SK-N-SH (cell line): ENCODE data around the gene KCNQ5.

ENCODE experiments used
- RAD21 ChIP-seq: IDR thresholded peaks from 2 replicates; pipeline ENCODE4 v1.6.1; 2012; ENCODE audit warnings: mild to moderate bottlenecking, low read length
- TF ChIP-seq, protein P1 (sequence below): fragments of 200-600 bp; sonication (generic); IDR thresholded peaks from 2 replicates; pipeline ENCODE4 v1.6.1; 2017; ENCODE audit warnings: antibody characterized with exemption, mild to moderate bottlenecking, moderate library complexity

DNA sequence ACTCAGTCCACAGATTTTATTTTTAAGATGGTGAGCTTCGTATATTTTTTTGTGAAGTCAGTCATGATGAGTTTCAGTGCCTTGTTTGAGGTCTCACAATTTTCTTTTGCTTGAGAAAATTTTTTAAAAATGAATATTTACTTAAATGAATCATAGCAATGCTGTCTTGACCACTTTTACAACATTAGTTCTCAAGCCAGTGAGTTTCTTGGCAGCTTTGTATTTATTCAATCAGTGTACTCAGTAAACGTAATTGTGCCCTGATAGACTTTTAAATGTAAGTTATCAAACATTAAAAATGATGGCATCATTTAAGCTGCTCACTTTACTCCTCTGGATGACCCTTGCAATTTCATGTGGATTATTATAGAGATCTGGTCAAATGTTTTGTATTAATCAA, 342.1 kb downstream of the KCNQ5 start:
- TF ChIP-seq, protein P1, sequence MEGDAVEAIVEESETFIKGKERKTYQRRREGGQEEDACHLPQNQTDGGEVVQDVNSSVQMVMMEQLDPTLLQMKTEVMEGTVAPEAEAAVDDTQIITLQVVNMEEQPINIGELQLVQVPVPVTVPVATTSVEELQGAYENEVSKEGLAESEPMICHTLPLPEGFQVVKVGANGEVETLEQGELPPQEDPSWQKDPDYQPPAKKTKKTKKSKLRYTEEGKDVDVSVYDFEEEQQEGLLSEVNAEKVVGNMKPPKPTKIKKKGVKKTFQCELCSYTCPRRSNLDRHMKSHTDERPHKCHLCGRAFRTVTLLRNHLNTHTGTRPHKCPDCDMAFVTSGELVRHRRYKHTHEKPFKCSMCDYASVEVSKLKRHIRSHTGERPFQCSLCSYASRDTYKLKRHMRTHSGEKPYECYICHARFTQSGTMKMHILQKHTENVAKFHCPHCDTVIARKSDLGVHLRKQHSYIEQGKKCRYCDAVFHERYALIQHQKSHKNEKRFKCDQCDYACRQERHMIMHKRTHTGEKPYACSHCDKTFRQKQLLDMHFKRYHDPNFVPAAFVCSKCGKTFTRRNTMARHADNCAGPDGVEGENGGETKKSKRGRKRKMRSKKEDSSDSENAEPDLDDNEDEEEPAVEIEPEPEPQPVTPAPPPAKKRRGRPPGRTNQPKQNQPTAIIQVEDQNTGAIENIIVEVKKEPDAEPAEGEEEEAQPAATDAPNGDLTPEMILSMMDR, result no peak
- no peak for TF ChIP-seq RAD21
